Measurements from ENCODE around the gene SAMD5.

- no peak for TF ChIP-seq CTCF (IDR thresholded peaks at IDR 0.05)
- TF ChIP-seq EP300 (IDR thresholded peaks at IDR 0.05): no peak
These were observed 39.9 kb upstream of the SAMD5 start for GRCh38 chr6:147468634-147469033.
